PC-9 (cell line): ENCODE data around the gene OR8K5. TPM values are rescaled to one million over a fixed set of nuclear protein-coding genes. Genes with fewer than 3 reads are reported as not detected.

ENCODE experiments used
- Bru-seq: library from RNA; stranded (reverse); fragments of 400-500 nt; gene quantifications from one replicate; lab custom pipeline; 2021; lab: Mats Ljungman, UMichigan
- BruChase-seq, 2 experiments: library from RNA; stranded (reverse); fragments of 400-500 nt; gene quantifications; one replicate each; lab custom pipeline; 2021; lab: Mats Ljungman, UMichigan
- BruUV-seq: library from RNA; stranded (reverse); fragments of 400-500 nt; replicated peaks from 2 replicates; lab custom pipeline; 2021; lab: Mats Ljungman, UMichigan
- CTCF ChIA-PET: fragments of 300-600 bp; sonication (Branson Sonifier 250); formaldehyde crosslinking; loops from one replicate; lab custom pipeline; 2022; ENCODE audit warnings: antibody characterized with exemption; lab: Charles Lee
- POLR2A ChIA-PET: fragments of 300-600 bp; sonication (Branson Sonifier 250); formaldehyde crosslinking; loops from one replicate; lab custom pipeline; 2022; ENCODE audit warnings: antibody characterized with exemption; ENCODE audit not compliant: unreplicated experiment; lab: Charles Lee
- DNase-seq, 2 experiments: peaks; one replicate each; pipeline versions ENCODE4 v3.0.0 to v3.0.0-alpha.2; 2015 to 2022; ENCODE audit warnings: mixed read lengths in 1 of 2
- H2AFZ ChIP-seq: fragments of 200-600 bp; sonication (generic); 2 replicates; pipeline ENCODE4 v1.8.1; 2017; ENCODE audit warnings: antibody characterized with exemption
- H3F3A ChIP-seq: fragments of 200-600 bp; sonication (generic); 2 replicates; pipeline ENCODE4 v1.8.1; 2017; ENCODE audit warnings: antibody characterized with exemption, mild to moderate bottlenecking, low read depth; ENCODE audit not compliant: insufficient read depth
- H3K27ac ChIP-seq: fragments of 200-600 bp; sonication (generic); 2 replicates; pipeline ENCODE4 v1.6.1; 2016; ENCODE audit warnings: mixed run types
- H3K27me3 ChIP-seq: fragments of 200-600 bp; sonication (generic); 2 replicates; pipeline ENCODE4 v1.6.1; 2016; ENCODE audit warnings: low read depth, mixed run types; ENCODE audit not compliant: insufficient read depth
- H3K36me3 ChIP-seq: fragments of 200-600 bp; sonication (generic); 2 replicates; pipeline ENCODE4 v1.6.1; 2016; ENCODE audit warnings: low read depth, mixed run types
- H3K4me1 ChIP-seq: fragments of 200-600 bp; sonication (generic); replicated peaks from 2 replicates; pipeline ENCODE4 v1.6.1; 2016; ENCODE audit warnings: mixed run types; ENCODE audit not compliant: insufficient read depth
- H3K4me2 ChIP-seq: fragments of 200-600 bp; sonication (generic); 2 replicates; pipeline ENCODE4 v1.6.1; 2017; ENCODE audit warnings: mixed run types
- H3K4me3 ChIP-seq: fragments of 200-600 bp; sonication (generic); 2 replicates; pipeline ENCODE4 v1.6.1; 2016; ENCODE audit warnings: mixed run types
- H3K79me2 ChIP-seq: fragments of 200-600 bp; sonication (generic); 2 replicates; pipeline ENCODE4 v1.6.1; 2017; ENCODE audit warnings: low read depth, mixed run types
- H3K9me2 ChIP-seq: fragments of 200-600 bp; sonication (generic); 2 replicates; pipeline ENCODE4 v1.8.1; 2017; ENCODE audit warnings: mild to moderate bottlenecking; ENCODE audit not compliant: insufficient read depth
- H3K9me3 ChIP-seq: fragments of 200-600 bp; sonication (generic); 2 replicates; pipeline ENCODE4 v1.8.1; 2016; ENCODE audit warnings: low read depth; ENCODE audit not compliant: insufficient read depth
- H4K20me1 ChIP-seq: fragments of 200-600 bp; sonication (generic); 2 replicates; pipeline ENCODE4 v1.8.1; 2017; ENCODE audit not compliant: insufficient read depth
- EZH2 ChIP-seq: fragments of 200-600 bp; sonication (generic); IDR thresholded peaks from 2 replicates; pipeline ENCODE4 v1.8.0; 2017; ENCODE audit warnings: antibody characterized with exemption, low read depth
- intact Hi-C: fragments of 100-400 bp; cut with micrococcal nuclease; formaldehyde crosslinking; loops from one replicate; pipeline ENCODE4 v1.10.0; 2022; ENCODE audit not compliant: unreplicated experiment
- long read RNA-seq: library from polyadenylated mRNA; stranded (forward); transcript quantifications from one replicate; pipeline ENCODE4 v2.0.0, GENCODE V29; 2022
- total RNA-seq: library from RNA; stranded (reverse); gene quantifications from 2 replicates; pipeline ENCODE4 v1.2.3, GENCODE V29; 2021
- TF ChIP-seq, protein P1 (sequence below): fragments of 200-600 bp; sonication (generic); conservative IDR thresholded peaks from 2 replicates; pipeline ENCODE4 v1.6.1; 2017; ENCODE audit warnings: mixed run types, antibody characterized with exemption, mild to moderate bottlenecking, moderate library complexity

Gene OR8K5, protein sequence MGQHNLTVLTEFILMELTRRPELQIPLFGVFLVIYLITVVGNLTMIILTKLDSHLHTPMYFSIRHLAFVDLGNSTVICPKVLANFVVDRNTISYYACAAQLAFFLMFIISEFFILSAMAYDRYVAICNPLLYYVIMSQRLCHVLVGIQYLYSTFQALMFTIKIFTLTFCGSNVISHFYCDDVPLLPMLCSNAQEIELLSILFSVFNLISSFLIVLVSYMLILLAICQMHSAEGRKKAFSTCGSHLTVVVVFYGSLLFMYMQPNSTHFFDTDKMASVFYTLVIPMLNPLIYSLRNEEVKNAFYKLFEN
- total RNA-seq (not detected in 2 replicates), Bru-seq, nascent RNA (not detected), BruChase-seq, experiment 1, labeled RNA remaining after a 2-hour chase (not detected), BruChase-seq, experiment 2, labeled RNA remaining after a 6-hour chase (not detected)
- long read RNA-seq = 0 reads

DNA sequence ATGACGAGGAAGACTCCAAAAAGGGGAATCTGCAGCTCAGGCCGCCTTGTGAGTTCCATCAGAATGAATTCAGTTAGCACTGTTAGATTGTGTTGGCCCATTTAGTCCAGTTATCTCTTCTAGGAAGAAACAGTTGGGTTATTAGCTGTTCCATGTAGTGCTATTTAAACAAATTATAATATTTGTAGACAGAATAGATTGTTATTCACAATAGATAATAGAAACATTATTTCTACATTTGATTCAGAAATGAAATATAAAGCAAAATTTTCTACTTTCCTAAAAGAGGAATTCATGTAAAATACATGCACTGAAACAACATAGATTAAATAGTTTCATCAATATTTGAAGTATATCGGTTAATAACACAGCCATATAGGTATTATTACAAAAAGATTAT is at the start of gene OR8K5:
Gene OR8K5 (minus strand): TSS at position 101 of the 400 bp plus-strand sequence. CDS start 0 bp downstream, at position 101.
- Histone ChIP-seq H3K4me3 (no peak within 1 kb of the TSS), H3K36me3 (no peaks in the 10 kb centered on the region), H3K27me3 (no peaks in the 10 kb centered on the region), H3F3A (no peaks in the 10 kb centered on the region), H3K9me2 (0 out of 2 replicates have a peak, but pooled peaks cover 4% of the 10 kb centered on the region), H4K20me1 (no peaks in the 10 kb centered on the region), H3K79me2 (no peaks in the 10 kb centered on the region), H3K4me2 (no peak within 1 kb of the TSS), H3K9me3 (no peaks in the 10 kb centered on the region), H3K4me1 (no peaks in the 10 kb centered on the region), H3K27ac (no peak within 1 kb of the TSS), H2AFZ (no peak within 1 kb of the TSS)
- no TSS peak for BruUV-seq
- intact Hi-C loops = no loop called here
- TF ChIP-seq, protein P1, sequence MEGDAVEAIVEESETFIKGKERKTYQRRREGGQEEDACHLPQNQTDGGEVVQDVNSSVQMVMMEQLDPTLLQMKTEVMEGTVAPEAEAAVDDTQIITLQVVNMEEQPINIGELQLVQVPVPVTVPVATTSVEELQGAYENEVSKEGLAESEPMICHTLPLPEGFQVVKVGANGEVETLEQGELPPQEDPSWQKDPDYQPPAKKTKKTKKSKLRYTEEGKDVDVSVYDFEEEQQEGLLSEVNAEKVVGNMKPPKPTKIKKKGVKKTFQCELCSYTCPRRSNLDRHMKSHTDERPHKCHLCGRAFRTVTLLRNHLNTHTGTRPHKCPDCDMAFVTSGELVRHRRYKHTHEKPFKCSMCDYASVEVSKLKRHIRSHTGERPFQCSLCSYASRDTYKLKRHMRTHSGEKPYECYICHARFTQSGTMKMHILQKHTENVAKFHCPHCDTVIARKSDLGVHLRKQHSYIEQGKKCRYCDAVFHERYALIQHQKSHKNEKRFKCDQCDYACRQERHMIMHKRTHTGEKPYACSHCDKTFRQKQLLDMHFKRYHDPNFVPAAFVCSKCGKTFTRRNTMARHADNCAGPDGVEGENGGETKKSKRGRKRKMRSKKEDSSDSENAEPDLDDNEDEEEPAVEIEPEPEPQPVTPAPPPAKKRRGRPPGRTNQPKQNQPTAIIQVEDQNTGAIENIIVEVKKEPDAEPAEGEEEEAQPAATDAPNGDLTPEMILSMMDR = no peak
- no peak for TF ChIP-seq EZH2
- ChIA-PET POLR2A (no interaction called here), CTCF (no interaction called here)
- no peak for DNase-seq

DNA sequence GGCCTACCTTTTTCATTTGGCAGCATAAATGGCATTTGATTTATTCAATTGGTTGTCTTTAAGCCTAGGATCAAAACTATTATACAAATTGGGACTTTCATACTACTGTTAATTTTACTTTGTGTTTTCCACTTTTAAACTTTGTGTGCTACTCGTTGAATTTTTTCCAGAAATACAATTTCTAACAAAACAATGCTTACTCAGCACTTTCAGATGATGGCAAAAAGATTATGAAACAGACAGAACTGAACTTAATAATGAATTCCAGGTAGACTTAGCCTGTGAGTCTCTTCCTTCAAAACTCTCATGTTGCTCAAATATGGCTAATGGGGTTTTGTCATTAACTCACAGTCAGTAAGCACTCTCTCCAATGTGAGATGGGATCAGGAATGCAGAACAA is 47.7 kb upstream of the OR8K5 start:
- no peaks in the 10 kb centered on the region for H3K36me3 ChIP-seq
- H3K4me1 ChIP-seq = no peaks in the 10 kb centered on the region
- no peaks in the 10 kb centered on the region for H3K79me2 ChIP-seq
- DNase-seq = no peak
- no peak overlapping the region for H3K4me2 ChIP-seq
- no peak overlapping the region for H3K27ac ChIP-seq
- H3K27me3 ChIP-seq = no peaks in the 10 kb centered on the region; the same call in 1 of the 2 replicates
- H4K20me1 ChIP-seq = no peaks in the 10 kb centered on the region
- ChIA-PET POLR2A (no interaction called here), CTCF (no interaction called here)
- intact Hi-C loops = no loop called here
- no peak overlapping the region for H3K4me3 ChIP-seq
- no peaks in the 10 kb centered on the region for H3K9me2 ChIP-seq
- BruUV-seq = no TSS peak
- TF ChIP-seq EZH2 = no peak
- TF ChIP-seq, protein P1 = no peak
- H3K9me3 ChIP-seq = no peaks in the 10 kb centered on the region
- H2AFZ ChIP-seq = no peak overlapping the region
- no peaks in the 10 kb centered on the region for H3F3A ChIP-seq

DNA sequence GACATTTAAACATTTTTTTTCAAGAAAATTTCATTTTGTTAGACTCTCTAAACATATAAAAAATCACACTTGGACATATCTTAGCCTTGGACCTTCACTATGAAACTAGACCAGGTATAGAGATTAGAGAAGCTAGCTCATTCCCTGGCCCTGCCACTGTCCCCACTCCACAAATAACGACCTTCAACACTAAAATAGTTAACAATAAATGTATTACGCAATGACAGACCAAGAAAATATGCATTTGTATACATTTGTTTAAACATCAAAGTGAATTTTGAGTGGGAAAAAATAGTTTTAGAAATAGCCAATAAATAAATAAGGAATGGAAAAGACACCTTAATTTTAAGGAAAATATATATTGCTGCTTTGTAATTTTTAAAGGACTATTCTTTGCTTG is 37.2 kb upstream of the OR8K5 start:
- H4K20me1 ChIP-seq = no peaks in the 10 kb centered on the region
- no peak overlapping the region for H2AFZ ChIP-seq
- no peak overlapping the region for H3K4me3 ChIP-seq
- CTCF ChIA-PET = no interaction called here
- no peak for DNase-seq
- no peaks in the 10 kb centered on the region for H3F3A ChIP-seq
- no TSS peak for BruUV-seq
- H3K36me3 ChIP-seq = no peaks in the 10 kb centered on the region
- H3K4me1 ChIP-seq = no peaks in the 10 kb centered on the region
- H3K4me2 ChIP-seq = no peak overlapping the region
- H3K79me2 ChIP-seq = no peaks in the 10 kb centered on the region
- POLR2A ChIA-PET = no interaction called here
- H3K27ac ChIP-seq = no peak overlapping the region
- no peak for TF ChIP-seq EZH2
- TF ChIP-seq, protein P1 = no peak
- intact Hi-C loops = no loop called here
- no peaks in the 10 kb centered on the region for H3K9me3 ChIP-seq
- H3K27me3 ChIP-seq = no peaks in the 10 kb centered on the region
- no peaks in the 10 kb centered on the region for H3K9me2 ChIP-seq
